Smooth muscle cell of bladder (primary cell): Measurements from ENCODE around the gene RASA2. TPM values are rescaled to one million over a fixed set of nuclear protein-coding genes. Genes with fewer than 3 reads are reported as not detected.

Source experiments
- total RNA-seq: library from RNA; depleted of rRNA; stranded (reverse); fragments of >200 nt; gene quantifications from 2 replicates; pipeline ENCODE4 v1.2.3, GENCODE V29; 2014

Gene RASA2
- total RNA-seq = 6.8 and 7.4 TPM in 2 replicates

GRCh38 chr3:141486746-141487520 is at the start of gene RASA2:
RASA2 (plus strand) TSS chr3:141487027; CDS start chr3:141487084, 57 bp downstream.

Other genes with a start within 250 kb of the RASA2 start
- 105 and 116 TPM in 2 replicates for gene ZBTB38, start 118.5 kb upstream of the RASA2 start, total RNA-seq